HFF-Myc (cell line): ENCODE data around the gene TMEM255B.

ENCODE experiments used
- DNase-seq: peaks from one replicate; pipeline ENCODE4 v3.0.0-alpha.2; 2011; ENCODE audit warnings: low read depth; ENCODE audit errors: extremely low read depth
- H3K4me3 ChIP-seq: replicated peaks from 2 replicates; pipeline ENCODE4 v1.5.1; 2011; ENCODE audit warnings: low read depth, mild to moderate bottlenecking, control low read depth, low read length
- TF ChIP-seq, protein P1 (sequence below): IDR thresholded peaks from 2 replicates; pipeline ENCODE4 v1.5.1; 2012; ENCODE audit warnings: mild to moderate bottlenecking, low read depth, low read length, control low read depth; ENCODE audit errors: missing control alignments

TMEM255B gene

DNA sequence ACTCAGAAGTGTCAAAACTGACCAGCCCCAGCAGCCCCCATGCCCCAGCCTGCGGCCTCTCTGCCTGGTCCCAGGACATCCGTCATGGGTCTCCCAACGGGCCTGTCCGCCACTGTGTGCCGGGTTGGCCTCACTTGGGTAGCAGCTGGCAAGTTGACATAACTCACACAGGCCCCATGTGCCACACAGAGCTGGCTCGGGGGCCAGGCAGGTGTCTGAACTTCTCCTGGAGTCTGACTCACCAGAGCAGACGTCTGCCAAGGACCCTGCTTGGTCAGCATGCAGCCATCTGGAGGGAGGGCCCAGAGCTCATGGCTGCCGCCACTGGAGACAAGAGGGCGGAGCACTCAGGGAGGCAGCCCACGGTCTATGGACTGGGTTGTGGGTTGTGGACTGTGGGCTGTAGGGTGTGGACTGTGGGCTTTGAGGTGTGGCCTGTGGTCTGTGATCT is 32.0 kb upstream of the TMEM255B start:
- TF ChIP-seq, protein P1, sequence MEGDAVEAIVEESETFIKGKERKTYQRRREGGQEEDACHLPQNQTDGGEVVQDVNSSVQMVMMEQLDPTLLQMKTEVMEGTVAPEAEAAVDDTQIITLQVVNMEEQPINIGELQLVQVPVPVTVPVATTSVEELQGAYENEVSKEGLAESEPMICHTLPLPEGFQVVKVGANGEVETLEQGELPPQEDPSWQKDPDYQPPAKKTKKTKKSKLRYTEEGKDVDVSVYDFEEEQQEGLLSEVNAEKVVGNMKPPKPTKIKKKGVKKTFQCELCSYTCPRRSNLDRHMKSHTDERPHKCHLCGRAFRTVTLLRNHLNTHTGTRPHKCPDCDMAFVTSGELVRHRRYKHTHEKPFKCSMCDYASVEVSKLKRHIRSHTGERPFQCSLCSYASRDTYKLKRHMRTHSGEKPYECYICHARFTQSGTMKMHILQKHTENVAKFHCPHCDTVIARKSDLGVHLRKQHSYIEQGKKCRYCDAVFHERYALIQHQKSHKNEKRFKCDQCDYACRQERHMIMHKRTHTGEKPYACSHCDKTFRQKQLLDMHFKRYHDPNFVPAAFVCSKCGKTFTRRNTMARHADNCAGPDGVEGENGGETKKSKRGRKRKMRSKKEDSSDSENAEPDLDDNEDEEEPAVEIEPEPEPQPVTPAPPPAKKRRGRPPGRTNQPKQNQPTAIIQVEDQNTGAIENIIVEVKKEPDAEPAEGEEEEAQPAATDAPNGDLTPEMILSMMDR = no peak
- no peak for DNase-seq
- H3K4me3 ChIP-seq = no peak overlapping the region

DNA sequence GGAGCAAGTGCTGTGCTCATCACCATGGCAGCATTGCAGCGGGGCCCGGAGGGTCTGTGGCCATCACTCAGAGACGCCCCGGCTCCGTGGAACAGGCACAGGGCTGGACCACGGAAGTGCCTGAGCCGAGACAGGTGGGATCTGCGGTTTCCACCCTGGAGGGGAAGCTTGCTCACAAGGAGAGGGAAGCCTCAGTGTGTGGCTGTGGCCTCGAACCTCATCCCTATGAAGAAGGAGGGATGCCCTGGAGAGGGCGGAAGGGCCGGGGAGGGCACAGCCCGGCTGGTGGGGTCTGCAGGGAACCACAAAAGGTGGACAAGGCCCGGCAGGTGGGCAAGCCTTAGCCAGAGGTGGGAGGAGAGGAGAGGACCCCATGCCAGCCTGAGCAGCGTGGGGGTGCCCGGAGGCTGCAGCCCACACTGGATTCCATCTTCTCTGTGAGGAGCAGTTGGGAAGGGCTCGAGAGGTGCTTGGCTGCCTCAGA is 30.4 kb upstream of the TMEM255B start:
- DNase-seq = no peak
- no peak overlapping the region for H3K4me3 ChIP-seq
- TF ChIP-seq, protein P1 = no peak

DNA sequence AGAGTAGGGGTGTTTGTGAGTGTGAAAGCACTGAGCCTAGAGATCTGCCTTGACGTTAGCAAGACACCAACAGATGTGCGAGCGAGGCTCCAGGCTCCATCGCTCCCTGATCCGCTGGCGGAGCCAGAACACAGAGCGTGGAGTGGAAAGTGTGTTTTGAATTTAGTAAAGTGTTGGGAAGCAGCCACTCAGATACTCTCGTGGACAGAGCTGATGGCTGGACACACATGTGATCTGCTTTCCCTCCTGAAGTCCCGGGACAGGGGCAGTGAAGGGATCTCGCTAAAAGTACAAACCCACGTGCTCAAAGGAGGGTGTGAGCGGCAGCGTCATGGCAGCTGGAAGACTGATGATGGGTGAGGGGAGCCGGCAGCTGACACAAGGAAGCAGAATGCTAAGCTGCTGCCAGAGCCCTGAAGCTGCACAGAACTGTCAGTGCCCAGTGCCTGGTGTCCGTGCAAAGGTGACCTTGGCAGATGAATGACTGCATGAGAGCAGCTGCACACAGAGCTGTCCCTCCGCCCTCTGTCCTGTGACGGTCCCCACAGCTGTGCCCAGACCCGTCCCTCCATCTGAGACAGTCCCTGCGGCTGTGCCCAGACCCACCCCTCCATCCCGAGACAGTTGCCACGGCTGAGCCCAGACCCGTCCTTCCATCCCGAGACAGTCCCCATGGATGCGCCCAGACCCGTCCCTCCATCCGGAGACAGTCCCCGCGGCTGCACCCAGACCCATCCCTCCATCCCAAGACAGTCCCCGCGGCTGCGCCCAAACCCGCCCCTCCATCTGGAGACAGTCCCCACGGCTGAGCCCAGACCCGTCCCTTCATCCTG is 29.6 kb upstream of the TMEM255B start:
- TF ChIP-seq, protein P1 = no peak
- H3K4me3 ChIP-seq = no peak overlapping the region
- no peak for DNase-seq

DNA sequence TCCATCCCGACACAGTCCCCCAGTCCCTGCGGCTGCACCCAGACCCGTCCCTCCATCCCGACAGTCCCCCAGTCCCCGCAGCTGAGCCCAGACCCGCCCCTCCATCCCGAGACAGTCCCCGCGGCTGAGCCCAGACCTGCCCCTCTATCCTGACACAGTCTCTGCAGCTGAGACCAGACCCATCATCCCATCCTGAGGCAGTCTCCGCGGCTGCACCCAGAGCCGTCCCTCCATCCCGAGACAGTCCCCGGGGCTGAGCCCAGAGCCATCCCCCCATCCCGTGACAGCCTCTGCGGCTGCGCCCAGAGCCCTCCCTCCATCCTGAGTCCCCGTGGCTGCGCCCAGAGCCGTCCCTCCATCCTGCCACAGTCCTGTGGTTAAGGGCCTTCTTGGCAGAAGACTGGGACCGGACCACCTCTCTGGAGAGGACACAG is 28.8 kb upstream of the TMEM255B start:
- DNase-seq = no peak
- no peak overlapping the region for H3K4me3 ChIP-seq
- TF ChIP-seq, protein P1 = no peak

DNA sequence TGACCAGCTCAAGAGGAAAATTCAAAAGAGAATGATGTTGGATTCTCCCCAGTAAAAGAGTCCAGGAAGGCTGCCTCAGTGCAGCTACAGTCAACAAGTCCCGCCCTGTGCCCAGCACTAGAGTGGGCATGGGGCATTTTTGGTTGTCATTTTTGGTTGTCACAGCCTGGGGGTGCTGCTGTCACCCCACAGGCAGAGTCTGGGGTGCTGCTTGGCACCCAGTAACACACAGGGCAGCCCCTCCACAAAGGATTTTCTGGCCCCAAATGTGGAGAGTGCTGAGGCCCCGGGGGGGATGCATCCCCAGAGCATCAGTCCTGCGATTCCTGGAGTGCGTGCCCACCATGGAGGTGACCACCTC is 28.2 kb upstream of the TMEM255B start:
- TF ChIP-seq, protein P1 = no peak
- no peak for DNase-seq

DNA sequence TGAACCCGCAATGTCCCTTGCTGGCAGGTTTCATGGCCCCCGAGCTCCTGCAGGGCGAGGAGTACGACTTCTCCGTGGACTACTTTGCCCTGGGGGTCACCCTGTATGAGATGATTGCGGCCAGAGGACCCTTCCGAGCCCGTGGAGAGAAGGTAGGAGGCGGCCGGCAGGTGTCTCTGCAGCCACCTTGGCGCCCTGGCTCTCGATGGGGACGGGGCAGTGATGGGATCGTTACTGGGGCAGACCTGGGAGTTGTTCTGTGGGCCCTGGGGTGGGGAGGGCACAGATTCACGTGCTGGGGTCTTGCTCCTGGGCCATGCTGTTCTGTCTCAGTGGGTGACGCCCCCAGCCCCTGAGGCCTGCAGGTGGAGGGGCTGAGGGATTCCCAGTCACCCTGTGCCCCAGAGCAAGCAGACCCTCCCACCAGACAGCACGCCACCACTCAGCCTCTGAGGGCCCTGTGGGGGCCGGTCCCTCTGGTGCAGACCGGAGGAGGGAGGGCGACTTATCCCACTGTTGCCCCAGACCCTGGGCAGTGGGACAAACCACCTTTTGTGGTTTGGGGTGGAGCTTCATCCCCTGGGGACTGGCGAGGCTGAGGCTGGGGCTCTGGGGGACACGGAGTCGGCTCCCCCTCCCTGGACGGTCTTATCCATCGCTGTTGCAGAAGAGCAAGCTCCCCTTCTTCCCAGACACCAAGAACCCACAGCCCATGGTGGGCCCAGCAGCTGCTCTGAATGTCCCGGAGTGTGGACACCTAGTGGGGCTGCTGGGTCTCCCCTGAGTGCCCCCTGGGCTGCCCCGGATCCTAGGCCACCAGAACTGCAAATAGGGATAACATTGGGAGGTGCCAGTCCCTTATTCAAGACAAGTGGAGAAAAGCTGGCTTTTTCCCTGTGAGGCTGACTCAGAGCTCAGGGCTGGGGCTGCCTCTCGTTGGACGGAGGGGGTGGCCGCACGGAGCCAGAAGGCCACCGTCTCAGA is 27.5 kb upstream of the TMEM255B start:
- TF ChIP-seq, protein P1 = no peak
- no peak overlapping the region for H3K4me3 ChIP-seq
- DNase-seq = no peak

More for the DNA sequence above, 28.2 kb upstream of the TMEM255B start:
- H3K4me3 ChIP-seq = no peak overlapping the region
